ENCODE measurements around the gene FAM120B. TPM values are rescaled to one million over a fixed set of nuclear protein-coding genes. Genes with fewer than 3 reads are reported as not detected.

Gene FAM120B, protein sequence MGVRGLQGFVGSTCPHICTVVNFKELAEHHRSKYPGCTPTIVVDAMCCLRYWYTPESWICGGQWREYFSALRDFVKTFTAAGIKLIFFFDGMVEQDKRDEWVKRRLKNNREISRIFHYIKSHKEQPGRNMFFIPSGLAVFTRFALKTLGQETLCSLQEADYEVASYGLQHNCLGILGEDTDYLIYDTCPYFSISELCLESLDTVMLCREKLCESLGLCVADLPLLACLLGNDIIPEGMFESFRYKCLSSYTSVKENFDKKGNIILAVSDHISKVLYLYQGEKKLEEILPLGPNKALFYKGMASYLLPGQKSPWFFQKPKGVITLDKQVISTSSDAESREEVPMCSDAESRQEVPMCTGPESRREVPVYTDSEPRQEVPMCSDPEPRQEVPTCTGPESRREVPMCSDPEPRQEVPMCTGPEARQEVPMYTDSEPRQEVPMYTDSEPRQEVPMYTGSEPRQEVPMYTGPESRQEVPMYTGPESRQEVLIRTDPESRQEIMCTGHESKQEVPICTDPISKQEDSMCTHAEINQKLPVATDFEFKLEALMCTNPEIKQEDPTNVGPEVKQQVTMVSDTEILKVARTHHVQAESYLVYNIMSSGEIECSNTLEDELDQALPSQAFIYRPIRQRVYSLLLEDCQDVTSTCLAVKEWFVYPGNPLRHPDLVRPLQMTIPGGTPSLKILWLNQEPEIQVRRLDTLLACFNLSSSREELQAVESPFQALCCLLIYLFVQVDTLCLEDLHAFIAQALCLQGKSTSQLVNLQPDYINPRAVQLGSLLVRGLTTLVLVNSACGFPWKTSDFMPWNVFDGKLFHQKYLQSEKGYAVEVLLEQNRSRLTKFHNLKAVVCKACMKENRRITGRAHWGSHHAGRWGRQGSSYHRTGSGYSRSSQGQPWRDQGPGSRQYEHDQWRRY
- polyA plus RNA-seq: 14.1 and 17.9 TPM in 2 replicates
- 43.6 and 48.9 TPM in 2 replicates for polyA minus RNA-seq

DNA sequence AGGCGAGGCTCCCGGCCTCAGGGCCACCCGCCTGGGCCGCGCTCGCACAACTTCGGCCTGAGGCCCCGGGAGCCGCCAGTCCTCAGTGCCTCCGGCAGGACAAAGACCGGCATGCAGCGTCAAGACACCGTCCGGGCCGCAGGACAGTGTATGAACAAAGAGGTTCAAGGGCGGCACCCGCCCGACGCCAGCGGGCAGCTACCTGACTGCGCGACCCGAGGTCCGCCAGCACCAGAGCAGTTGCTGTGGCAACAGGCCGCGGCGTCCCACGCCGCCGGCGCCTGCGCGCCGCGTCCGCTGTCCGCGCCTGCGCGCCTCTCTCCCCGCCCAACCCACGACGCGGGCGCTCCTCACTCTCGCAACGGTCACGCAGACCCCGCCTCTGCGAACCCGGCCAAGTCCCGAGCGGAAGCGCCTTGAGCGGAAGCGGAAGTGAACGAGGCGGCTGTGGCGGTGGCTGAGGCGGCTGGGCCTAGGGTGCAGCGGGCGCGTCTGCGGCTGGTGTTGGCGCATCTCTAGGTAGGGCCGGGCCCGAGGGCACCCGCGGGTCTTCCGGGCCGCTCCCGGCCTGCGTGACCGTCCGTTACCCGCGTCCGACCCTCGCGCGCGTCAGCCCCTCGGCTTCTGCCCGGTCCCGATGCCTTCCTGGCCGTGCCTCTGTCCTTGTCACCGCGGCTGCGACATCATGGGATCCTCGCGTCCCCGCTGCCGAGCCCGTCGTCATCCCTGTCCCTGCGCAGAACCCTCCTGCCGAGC is at the start of gene FAM120B:
Gene FAM120B, plus strand, starts transcription at position 435 of the 756 bp plus-strand sequence. CDS start 10,633 bp downstream, outside the sequence.
- Histone ChIP-seq H3K4me2 (ENCODE audit: low read length) (peak within 1 kb of the TSS; percentile 43), H3K79me2 (replicated peaks; ENCODE audit: insufficient read depth, low read length) (peaks cover 11% of the 10 kb centered on the region), H3K36me3 (ENCODE audit: insufficient read depth, low read length) (no peaks in the 10 kb centered on the region), H3K9me3 (ENCODE audit: low read length) (no peaks in the 10 kb centered on the region), H3K9ac (ENCODE audit: low read length) (peak within 1 kb of the TSS; percentile 72), H4K20me1 (ENCODE audit: insufficient read depth) (no peaks in the 10 kb centered on the region), H3K27me3 (ENCODE audit: insufficient read depth, low read depth, low read length) (no peaks in the 10 kb centered on the region), H3F3A (ENCODE audit: insufficient read depth, low read length, poor library complexity, severe bottlenecking) (no peaks in the 10 kb centered on the region), H2AFZ (ENCODE audit: low read depth, low read length) (peak within 1 kb of the TSS; percentile 29), H3K4me3 (ENCODE audit: low read length) (peak within 1 kb of the TSS; percentile 81), H3K9me2 (ENCODE audit: insufficient read depth, low read length) (no peaks in the 10 kb centered on the region), H3K27ac (ENCODE audit: low read length) (peak within 1 kb of the TSS; percentile 64)
- TF ChIP-seq RAD21 (conservative IDR thresholded peaks at IDR 0.05) (no peak), MXI1 (conservative IDR thresholded peaks at IDR 0.05; ENCODE audit: poor library complexity, severe bottlenecking) (peak; percentile 61), POLR2AphosphoS5 (IDR thresholded peaks at IDR 0.05) (peak; percentile 73), EZH2 (IDR thresholded peaks at IDR 0.05; ENCODE audit: borderline replicate concordance, insufficient read depth, low read length, poor library complexity, severe bottlenecking) (no peak)
- TF ChIP-seq, protein P1, sequence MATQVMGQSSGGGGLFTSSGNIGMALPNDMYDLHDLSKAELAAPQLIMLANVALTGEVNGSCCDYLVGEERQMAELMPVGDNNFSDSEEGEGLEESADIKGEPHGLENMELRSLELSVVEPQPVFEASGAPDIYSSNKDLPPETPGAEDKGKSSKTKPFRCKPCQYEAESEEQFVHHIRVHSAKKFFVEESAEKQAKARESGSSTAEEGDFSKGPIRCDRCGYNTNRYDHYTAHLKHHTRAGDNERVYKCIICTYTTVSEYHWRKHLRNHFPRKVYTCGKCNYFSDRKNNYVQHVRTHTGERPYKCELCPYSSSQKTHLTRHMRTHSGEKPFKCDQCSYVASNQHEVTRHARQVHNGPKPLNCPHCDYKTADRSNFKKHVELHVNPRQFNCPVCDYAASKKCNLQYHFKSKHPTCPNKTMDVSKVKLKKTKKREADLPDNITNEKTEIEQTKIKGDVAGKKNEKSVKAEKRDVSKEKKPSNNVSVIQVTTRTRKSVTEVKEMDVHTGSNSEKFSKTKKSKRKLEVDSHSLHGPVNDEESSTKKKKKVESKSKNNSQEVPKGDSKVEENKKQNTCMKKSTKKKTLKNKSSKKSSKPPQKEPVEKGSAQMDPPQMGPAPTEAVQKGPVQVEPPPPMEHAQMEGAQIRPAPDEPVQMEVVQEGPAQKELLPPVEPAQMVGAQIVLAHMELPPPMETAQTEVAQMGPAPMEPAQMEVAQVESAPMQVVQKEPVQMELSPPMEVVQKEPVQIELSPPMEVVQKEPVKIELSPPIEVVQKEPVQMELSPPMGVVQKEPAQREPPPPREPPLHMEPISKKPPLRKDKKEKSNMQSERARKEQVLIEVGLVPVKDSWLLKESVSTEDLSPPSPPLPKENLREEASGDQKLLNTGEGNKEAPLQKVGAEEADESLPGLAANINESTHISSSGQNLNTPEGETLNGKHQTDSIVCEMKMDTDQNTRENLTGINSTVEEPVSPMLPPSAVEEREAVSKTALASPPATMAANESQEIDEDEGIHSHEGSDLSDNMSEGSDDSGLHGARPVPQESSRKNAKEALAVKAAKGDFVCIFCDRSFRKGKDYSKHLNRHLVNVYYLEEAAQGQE (IDR thresholded peaks at IDR 0.05; ENCODE audit: borderline replicate concordance): no peak

DNA sequence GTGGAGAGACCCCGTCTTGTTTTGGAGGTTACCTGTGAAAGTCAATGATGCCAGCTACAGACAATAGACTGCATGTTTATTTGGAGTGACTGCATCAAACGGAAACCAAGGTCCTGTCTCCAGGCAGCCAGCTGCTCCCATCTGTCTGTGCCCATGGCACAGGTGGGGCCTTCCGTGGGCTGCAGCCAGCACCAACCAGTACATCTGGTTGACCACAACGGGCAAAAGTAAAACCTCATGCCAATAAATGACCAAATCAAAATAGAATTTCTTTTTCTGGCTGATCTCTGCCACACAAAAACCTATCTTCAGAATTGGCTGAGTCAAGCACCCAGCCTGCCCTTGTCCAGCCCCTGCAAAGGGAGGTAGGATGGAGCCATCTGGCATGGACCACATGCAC is 49.2 kb upstream of the FAM120B start:
- H3K4me2 ChIP-seq (ENCODE audit: low read length): no peak overlapping the region
- H3K9ac ChIP-seq (ENCODE audit: low read length): no peak overlapping the region
- H3F3A ChIP-seq (ENCODE audit: insufficient read depth, low read length, poor library complexity, severe bottlenecking): no peaks in the 10 kb centered on the region
- no peak overlapping the region for H2AFZ ChIP-seq (ENCODE audit: low read depth, low read length)
- H3K9me3 ChIP-seq (ENCODE audit: low read length): no peaks in the 10 kb centered on the region
- TF ChIP-seq TAF1 (IDR thresholded peaks at IDR 0.05; ENCODE audit: low read depth): no peak
- no peak for TF ChIP-seq MXI1 (conservative IDR thresholded peaks at IDR 0.05; ENCODE audit: poor library complexity, severe bottlenecking)
- no peak for TF ChIP-seq SMC3 (conservative IDR thresholded peaks at IDR 0.05; ENCODE audit: poor library complexity)
- TF ChIP-seq, protein P1 (IDR thresholded peaks at IDR 0.05; ENCODE audit: borderline replicate concordance): no peak
- TF ChIP-seq, protein P2, sequence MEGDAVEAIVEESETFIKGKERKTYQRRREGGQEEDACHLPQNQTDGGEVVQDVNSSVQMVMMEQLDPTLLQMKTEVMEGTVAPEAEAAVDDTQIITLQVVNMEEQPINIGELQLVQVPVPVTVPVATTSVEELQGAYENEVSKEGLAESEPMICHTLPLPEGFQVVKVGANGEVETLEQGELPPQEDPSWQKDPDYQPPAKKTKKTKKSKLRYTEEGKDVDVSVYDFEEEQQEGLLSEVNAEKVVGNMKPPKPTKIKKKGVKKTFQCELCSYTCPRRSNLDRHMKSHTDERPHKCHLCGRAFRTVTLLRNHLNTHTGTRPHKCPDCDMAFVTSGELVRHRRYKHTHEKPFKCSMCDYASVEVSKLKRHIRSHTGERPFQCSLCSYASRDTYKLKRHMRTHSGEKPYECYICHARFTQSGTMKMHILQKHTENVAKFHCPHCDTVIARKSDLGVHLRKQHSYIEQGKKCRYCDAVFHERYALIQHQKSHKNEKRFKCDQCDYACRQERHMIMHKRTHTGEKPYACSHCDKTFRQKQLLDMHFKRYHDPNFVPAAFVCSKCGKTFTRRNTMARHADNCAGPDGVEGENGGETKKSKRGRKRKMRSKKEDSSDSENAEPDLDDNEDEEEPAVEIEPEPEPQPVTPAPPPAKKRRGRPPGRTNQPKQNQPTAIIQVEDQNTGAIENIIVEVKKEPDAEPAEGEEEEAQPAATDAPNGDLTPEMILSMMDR (IDR thresholded peaks at IDR 0.05; ENCODE audit: poor library complexity, severe bottlenecking): no peak
- no peaks in the 10 kb centered on the region for H3K9me2 ChIP-seq (ENCODE audit: insufficient read depth, low read length)
- no peak overlapping the region for H3K27ac ChIP-seq (ENCODE audit: low read length)
- no peak overlapping the region for H3K4me3 ChIP-seq (ENCODE audit: low read length)
- no peaks in the 10 kb centered on the region for H3K27me3 ChIP-seq (ENCODE audit: insufficient read depth, low read depth, low read length)
- H4K20me1 ChIP-seq (ENCODE audit: insufficient read depth): no peaks in the 10 kb centered on the region
- H3K36me3 ChIP-seq (ENCODE audit: insufficient read depth, low read length): no peaks in the 10 kb centered on the region
- H3K79me2 ChIP-seq (replicated peaks; ENCODE audit: insufficient read depth, low read length): no peaks in the 10 kb centered on the region
